HCT116 (cell line): Measurements from ENCODE around the gene PDHA1. TPM values are rescaled to one million over a fixed set of nuclear protein-coding genes. Genes with fewer than 3 reads are reported as not detected.
A peak's percentile ranks its signal among the peaks of the same experiment; 100 is the strongest.

ENCODE experiments used
- ATAC-seq: fragments of 200-7000 bp; cut with Tn5 transposase; 2 replicates; pipeline ENCODE4 v1.9.1; 2020; ENCODE audit warnings: mild to moderate bottlenecking, moderate library complexity
- BruUV-seq: library from RNA; stranded (reverse); fragments of 400-500 nt; replicated peaks from 2 replicates; lab custom pipeline; 2021; lab: Mats Ljungman, UMichigan
- CTCF ChIA-PET: fragments of 300-600 bp; sonication (Branson Sonifier 250); formaldehyde crosslinking; loops from one replicate; lab custom pipeline; 2021; ENCODE audit warnings: antibody characterized with exemption; lab: Charles Lee
- POLR2A ChIA-PET: fragments of 300-600, 350-600 bp; sonication (Branson Sonifier 250); formaldehyde crosslinking; loops from one replicate; lab custom pipeline; 2021; ENCODE audit warnings: antibody characterized with exemption; lab: Charles Lee
- RAD21 ChIA-PET, 2 experiments: fragments of 300-600 bp; sonication (Branson Sonifier 250); formaldehyde crosslinking; loops; one replicate each; lab custom pipeline; 2023; ENCODE audit warnings: low total read pairs in 2 of 2; ENCODE audit not compliant: uncharacterized antibody in 2 of 2, unreplicated experiment in 2 of 2, low non-redundant PET in 1 of 2; lab: Charles Lee
- DNase-seq: peaks from one replicate; pipeline ENCODE4 v3.0.0-alpha.2; 2010; ENCODE audit warnings: low read depth, low spot score
- H2AFZ ChIP-seq: fragments of 200-600 bp; shearing (Covaris generic), sonication (generic); 2 replicates; pipeline ENCODE4 v1.6.1; 2017; ENCODE audit warnings: low read depth, mixed run types, mixed read lengths, antibody characterized with exemption, low read length; ENCODE audit not compliant: poor library complexity, severe bottlenecking
- H3K27ac ChIP-seq: 2 replicates; pipeline ENCODE4 v1.5.1; 2012; ENCODE audit warnings: low read depth, low read length
- H3K27me3 ChIP-seq: fragments of 200-600 bp; sonication (generic); 2 replicates; pipeline ENCODE4 v1.6.1; 2016; ENCODE audit warnings: mixed run types, low read length, mixed read lengths; ENCODE audit not compliant: insufficient read depth
- H3K36me3 ChIP-seq, 2 experiments: fragments of 200-500 bp in 1 of 2; fragments of 200-600 bp in 1 of 2; sonication (Bioruptor generic) in 1 of 2; sonication (generic) in 1 of 2; 2 replicates each; pipeline versions ENCODE4 v1.5.1 to v1.6.1; 2014 to 2016; ENCODE audit warnings: low read length in 2 of 2, inconsistent platforms in 1 of 2, mixed read lengths in 1 of 2, mixed run types in 1 of 2; ENCODE audit not compliant: insufficient read depth in 2 of 2, control insufficient read depth in 1 of 2
- H3K4me1 ChIP-seq, 2 experiments: fragments of 200-600 bp in 1 of 2; sonication (generic) in 1 of 2; 2 replicates each; pipeline versions ENCODE4 v1.5.1 to v1.6.1; 2012 to 2017; ENCODE audit warnings: low read length in 2 of 2, inconsistent platforms in 1 of 2, mild to moderate bottlenecking in 1 of 2, mixed read lengths in 1 of 2, mixed run types in 1 of 2, moderate library complexity in 1 of 2; ENCODE audit not compliant: insufficient read depth in 2 of 2, control insufficient read depth in 1 of 2
- H3K4me2 ChIP-seq: fragments of 200-600 bp; sonication (generic); 2 replicates; pipeline ENCODE4 v1.6.1; 2017; ENCODE audit warnings: mixed run types, low read length, mixed read lengths
- H3K4me3 ChIP-seq, 2 experiments: fragments of 200-600 bp in 1 of 2; sonication (generic) in 1 of 2; replicated peaks in 1 of 2; 2 replicates each; pipeline ENCODE4 v1.5.1; 2011 to 2016; ENCODE audit warnings: low read length in 2 of 2, control low read depth in 1 of 2, low read depth in 1 of 2, mild to moderate bottlenecking in 1 of 2, mixed read lengths in 1 of 2, mixed run types in 1 of 2
- H3K79me2 ChIP-seq: fragments of 200-600 bp; sonication (generic); 2 replicates; pipeline ENCODE4 v1.6.1; 2017; ENCODE audit warnings: mild to moderate bottlenecking, mixed run types, low read length, moderate library complexity, mixed read lengths; ENCODE audit not compliant: insufficient read depth
- H3K9ac ChIP-seq: fragments of 200-600 bp; sonication (generic); 2 replicates; pipeline ENCODE4 v1.6.1; 2016; ENCODE audit warnings: low read length, mixed read lengths
- H3K9me2 ChIP-seq: fragments of 200-600 bp; sonication (generic), shearing (Covaris generic); 2 replicates; pipeline ENCODE4 v1.6.1; 2017; ENCODE audit warnings: mixed run types, mild to moderate bottlenecking, moderate library complexity; ENCODE audit not compliant: insufficient read depth
- H3K9me3 ChIP-seq, 2 experiments: fragments of 200-500 bp in 1 of 2; fragments of 200-600 bp in 1 of 2; sonication (Bioruptor generic) in 1 of 2; sonication (generic) in 1 of 2; 2 replicates each; pipeline ENCODE4 v1.6.1; 2014 to 2017; ENCODE audit warnings: low read length in 2 of 2, mixed read lengths in 2 of 2, inconsistent platforms in 1 of 2, low read depth in 1 of 2, mild to moderate bottlenecking in 1 of 2, mixed run types in 1 of 2, moderate library complexity in 1 of 2; ENCODE audit not compliant: control insufficient read depth in 1 of 2, insufficient read depth in 1 of 2
- H4K20me1 ChIP-seq: fragments of 200-600 bp; sonication (generic), shearing (Covaris generic); 2 replicates; pipeline ENCODE4 v1.6.1; 2017; ENCODE audit warnings: mixed run types, mild to moderate bottlenecking, moderate library complexity; ENCODE audit not compliant: insufficient read depth
- CBX3 ChIP-seq: IDR thresholded peaks from 2 replicates; pipeline ENCODE4 v1.6.1; 2012; ENCODE audit warnings: low read depth
- ELF1 ChIP-seq: IDR thresholded peaks from 2 replicates; pipeline ENCODE4 v1.6.1; 2012; ENCODE audit warnings: low read depth, borderline replicate concordance
- FOSL1 ChIP-seq: IDR thresholded peaks from 2 replicates; pipeline ENCODE4 v1.6.1; 2012; ENCODE audit warnings: low read depth
- POLR2AphosphoS5 ChIP-seq: IDR thresholded peaks from 2 replicates; pipeline ENCODE4 v1.6.1; 2011; ENCODE audit warnings: mild to moderate bottlenecking, low read depth, low read length, moderate library complexity
- RAD21 ChIP-seq: IDR thresholded peaks from 2 replicates; pipeline ENCODE4 v1.6.1; 2012; ENCODE audit warnings: low read depth, mild to moderate bottlenecking
- SP1 ChIP-seq: IDR thresholded peaks from 2 replicates; pipeline ENCODE4 v1.6.1; 2012; ENCODE audit warnings: low read depth
- ZFX ChIP-seq: fragments of 450-650 bp; IDR thresholded peaks from 2 replicates; pipeline ENCODE4 v1.6.1; 2017
- intact Hi-C: fragments of 100-400 bp; cut with micrococcal nuclease; formaldehyde crosslinking; loops from 2 replicates; pipeline ENCODE4 v1.10.0; 2022
- total RNA-seq: library from RNA; stranded (reverse); gene quantifications from one replicate; pipeline ENCODE4 v1.2.1, GENCODE V29; 2021; ENCODE audit not compliant: unreplicated experiment
- TF ChIP-seq, protein P1 (sequence below), 3 experiments: fragments of 200-600 bp in 1 of 3; sonication (generic) in 1 of 3; IDR thresholded peaks in 2 of 3; conservative IDR thresholded peaks in 1 of 3; 2 replicates each; pipeline ENCODE4 v1.5.1; 2012 to 2017; ENCODE audit warnings: low read depth in 2 of 3, low read length in 2 of 3, antibody characterized with exemption in 1 of 3, borderline replicate concordance in 1 of 3, control low read depth in 1 of 3, mild to moderate bottlenecking in 1 of 3, mixed read lengths in 1 of 3, mixed run types in 1 of 3, moderate library complexity in 1 of 3; ENCODE audit not compliant: insufficient read depth in 1 of 3
- TF ChIP-seq, protein P2 (sequence below): IDR thresholded peaks from 2 replicates; pipeline ENCODE4 v1.6.1; 2011; ENCODE audit warnings: mild to moderate bottlenecking, low read length, moderate library complexity; ENCODE audit not compliant: insufficient replicate concordance; ENCODE audit errors: extremely low read depth

Gene PDHA1
- total RNA-seq, 1 experiment from 2014 or later: 195 TPM

DNA sequence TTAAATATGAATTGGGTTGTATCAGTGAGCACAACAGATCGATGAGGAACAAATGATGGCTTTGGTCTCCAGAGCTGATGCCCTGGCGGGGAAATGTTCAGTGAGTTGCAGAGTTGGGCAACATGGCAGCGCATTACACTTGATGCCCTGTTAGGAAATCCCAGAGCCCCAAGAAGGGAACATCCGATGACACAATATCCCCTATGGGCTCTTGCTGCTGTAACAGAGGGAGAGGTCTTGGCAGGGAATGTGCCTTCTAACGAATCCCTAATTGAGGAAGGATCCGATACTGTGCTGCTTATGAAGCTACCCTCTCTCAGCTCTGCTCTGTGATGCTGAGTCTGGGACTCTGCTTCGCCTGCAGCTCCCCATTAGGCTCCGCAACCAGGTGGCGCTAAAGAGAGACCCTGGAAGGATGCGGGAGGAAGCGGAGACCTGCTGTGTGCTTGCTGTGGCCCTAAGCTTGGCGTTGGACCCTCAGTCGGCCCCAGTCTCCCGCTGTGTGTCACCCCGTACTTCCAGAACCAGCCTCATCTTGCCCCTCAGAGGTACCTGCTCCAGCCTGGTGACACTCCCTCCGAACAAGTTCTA lies 38.9 kb downstream of the PDHA1 start:
- no peaks in the 10 kb centered on the region for H3K4me1 ChIP-seq
- H3K27me3 ChIP-seq: no peaks in the 10 kb centered on the region
- no peak overlapping the region for H3K4me2 ChIP-seq
- intact Hi-C loops: loop anchor here (1.0 to 5.0 kb wide), 2 partner anchors 135 to 151 kb away; partner anchors contain the start of gene MAP3K15
- ChIA-PET POLR2A (no interaction called here), CTCF (interaction anchor here (0.6 to 1.5 kb wide), 7 partner anchors 10 to 685 kb away, joined by 3 to 16 read pairs (median 6); partner anchors contain the start of gene MAP3K15), RAD21 (interaction anchor here in 1 of 2 experiments (0.6 kb wide), 1 partner anchor 537 kb away, joined by 4 read pairs; no protein-coding TSS in a partner anchor)
- no peaks in the 10 kb centered on the region for H4K20me1 ChIP-seq
- no peak overlapping the region for H3K27ac ChIP-seq
- ATAC-seq (peak; percentile 97), DNase-seq (peak; percentile 15)
- H3K4me3 ChIP-seq: no peak overlapping the region
- H3K79me2 ChIP-seq: no peaks in the 10 kb centered on the region
- H3K9me2 ChIP-seq: no peaks in the 10 kb centered on the region
- no peak overlapping the region for H2AFZ ChIP-seq
- no TSS peak for BruUV-seq
- H3K36me3 ChIP-seq: no peaks in the 10 kb centered on the region
- H3K9ac ChIP-seq: no peak overlapping the region
- TF ChIP-seq SP1 (no peak), ZFX (no peak), FOSL1 (no peak), CBX3 (no peak), POLR2AphosphoS5 (no peak), ELF1 (no peak), RAD21 (peak; percentile 53)
- TF ChIP-seq, protein P1, sequence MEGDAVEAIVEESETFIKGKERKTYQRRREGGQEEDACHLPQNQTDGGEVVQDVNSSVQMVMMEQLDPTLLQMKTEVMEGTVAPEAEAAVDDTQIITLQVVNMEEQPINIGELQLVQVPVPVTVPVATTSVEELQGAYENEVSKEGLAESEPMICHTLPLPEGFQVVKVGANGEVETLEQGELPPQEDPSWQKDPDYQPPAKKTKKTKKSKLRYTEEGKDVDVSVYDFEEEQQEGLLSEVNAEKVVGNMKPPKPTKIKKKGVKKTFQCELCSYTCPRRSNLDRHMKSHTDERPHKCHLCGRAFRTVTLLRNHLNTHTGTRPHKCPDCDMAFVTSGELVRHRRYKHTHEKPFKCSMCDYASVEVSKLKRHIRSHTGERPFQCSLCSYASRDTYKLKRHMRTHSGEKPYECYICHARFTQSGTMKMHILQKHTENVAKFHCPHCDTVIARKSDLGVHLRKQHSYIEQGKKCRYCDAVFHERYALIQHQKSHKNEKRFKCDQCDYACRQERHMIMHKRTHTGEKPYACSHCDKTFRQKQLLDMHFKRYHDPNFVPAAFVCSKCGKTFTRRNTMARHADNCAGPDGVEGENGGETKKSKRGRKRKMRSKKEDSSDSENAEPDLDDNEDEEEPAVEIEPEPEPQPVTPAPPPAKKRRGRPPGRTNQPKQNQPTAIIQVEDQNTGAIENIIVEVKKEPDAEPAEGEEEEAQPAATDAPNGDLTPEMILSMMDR (IDR thresholded peaks at IDR 0.05 in 2 of 3, conservative IDR thresholded peaks at IDR 0.05 in 1 of 3; ENCODE audit: borderline replicate concordance in 1 of 3, insufficient read depth in 1 of 3, low read depth in 2 of 3, low read length in 2 of 3): peak; percentile 46 to 75 (median 61); a peak in 5 of 6 replicates
- TF ChIP-seq, protein P2, sequence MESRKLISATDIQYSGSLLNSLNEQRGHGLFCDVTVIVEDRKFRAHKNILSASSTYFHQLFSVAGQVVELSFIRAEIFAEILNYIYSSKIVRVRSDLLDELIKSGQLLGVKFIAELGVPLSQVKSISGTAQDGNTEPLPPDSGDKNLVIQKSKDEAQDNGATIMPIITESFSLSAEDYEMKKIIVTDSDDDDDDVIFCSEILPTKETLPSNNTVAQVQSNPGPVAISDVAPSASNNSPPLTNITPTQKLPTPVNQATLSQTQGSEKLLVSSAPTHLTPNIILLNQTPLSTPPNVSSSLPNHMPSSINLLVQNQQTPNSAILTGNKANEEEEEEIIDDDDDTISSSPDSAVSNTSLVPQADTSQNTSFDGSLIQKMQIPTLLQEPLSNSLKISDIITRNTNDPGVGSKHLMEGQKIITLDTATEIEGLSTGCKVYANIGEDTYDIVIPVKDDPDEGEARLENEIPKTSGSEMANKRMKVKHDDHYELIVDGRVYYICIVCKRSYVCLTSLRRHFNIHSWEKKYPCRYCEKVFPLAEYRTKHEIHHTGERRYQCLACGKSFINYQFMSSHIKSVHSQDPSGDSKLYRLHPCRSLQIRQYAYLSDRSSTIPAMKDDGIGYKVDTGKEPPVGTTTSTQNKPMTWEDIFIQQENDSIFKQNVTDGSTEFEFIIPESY: no peak
- TF ChIP-seq, all 23 proteins: peak for 2
- H3K9me3 ChIP-seq: no peaks in the 10 kb centered on the region
